Activated B cell treated with CpG ODN at 0.5 μM for 24 hours (primary cell): ENCODE data around the gene TLCD3A. TPM values are rescaled to one million over a fixed set of nuclear protein-coding genes. Genes with fewer than 3 reads are reported as not detected.
"Not testable (repeated sequence)": the region's sequence is repeated elsewhere in the genome, so short reads cannot be mapped to it uniquely, and the experiment has no call there.

Experiments used
- ATAC-seq: fragments of 200-7000 bp; cut with Tn5 transposase; one replicate; pipeline ENCODE4 v1.10.0; 2021; ENCODE audit warnings: low read depth, mild to moderate bottlenecking, moderate library complexity
- CTCF ChIA-PET: fragments of 350-600 bp; sonication (Branson Sonifier 250); formaldehyde crosslinking; loops from one replicate; lab custom pipeline; 2021; ENCODE audit warnings: antibody characterized with exemption; lab: Charles Lee
- POLR2A ChIA-PET: fragments of 350-600 bp; sonication (Branson Sonifier 250); formaldehyde crosslinking; loops from one replicate; lab custom pipeline; 2021; ENCODE audit warnings: antibody characterized with exemption; lab: Charles Lee
- DNase-seq: peaks from one replicate; pipeline ENCODE4 v3.0.0; 2022
- H3K27ac Mint-ChIP-seq: one replicate; pipeline ENCODE4 v1.8.0; 2020; ENCODE audit warnings: mixed read lengths
- H3K27me3 Mint-ChIP-seq: one replicate; pipeline ENCODE4 v1.8.0; 2021; ENCODE audit warnings: mixed read lengths
- H3K36me3 Mint-ChIP-seq: one replicate; pipeline ENCODE4 v1.8.0; 2021; ENCODE audit warnings: low read depth, mixed read lengths
- H3K4me1 Mint-ChIP-seq: one replicate; pipeline ENCODE4 v1.8.0; 2021; ENCODE audit warnings: mixed read lengths
- H3K4me3 Mint-ChIP-seq: one replicate; pipeline ENCODE4 v1.8.0; 2020; ENCODE audit warnings: mild to moderate bottlenecking, mixed read lengths
- H3K9me3 Mint-ChIP-seq: one replicate; pipeline ENCODE4 v1.8.0; 2020; ENCODE audit warnings: mixed read lengths
- CTCF ChIP-seq: fragments of 200-600 bp; IDR thresholded peaks from one replicate; pipeline ENCODE4 v1.8.0; 2022; ENCODE audit warnings: antibody characterized with exemption, mild to moderate bottlenecking
- intact Hi-C: fragments of 100-400 bp; cut with micrococcal nuclease; formaldehyde crosslinking; loops from one replicate; pipeline ENCODE4 v1.15.1; 2024
- total RNA-seq: library from RNA; stranded (reverse); gene quantifications from 2 replicates; pipeline ENCODE4 v1.2.3, GENCODE V29; 2022

TLCD3A gene
- total RNA-seq, 1 donor from 2014 or later, result 2.8 TPM

DNA sequence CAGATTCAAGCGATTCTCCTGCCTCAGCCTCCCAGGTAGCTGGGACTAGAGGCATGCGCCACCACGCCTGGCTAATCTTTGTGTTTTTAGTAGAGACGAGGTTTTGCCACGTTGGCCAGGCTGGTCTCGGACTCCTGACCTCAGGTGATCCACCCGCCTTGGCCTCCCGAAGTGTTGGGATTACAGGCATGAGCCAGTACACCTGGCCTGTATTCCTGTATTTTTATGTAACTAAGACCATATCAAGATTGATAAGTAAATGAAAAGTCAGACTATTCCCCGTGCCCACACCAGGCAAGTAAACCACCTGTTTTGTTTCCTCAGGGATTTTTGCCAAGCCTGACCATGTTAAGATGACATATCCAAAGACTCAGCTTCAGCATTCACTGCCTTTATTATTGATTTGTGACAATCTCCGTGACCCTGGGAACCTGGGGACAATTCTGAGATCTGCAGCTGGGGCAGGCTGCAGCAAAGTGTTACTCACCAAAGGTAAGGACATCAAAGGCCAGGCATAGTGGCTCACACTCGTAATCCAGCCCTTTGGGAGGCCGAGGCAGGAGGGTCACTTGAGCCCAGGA lies 55.3 kb downstream of the TLCD3A start:
- CTCF ChIA-PET, result no interaction called here
- peaks cover 61% of the 10 kb centered on the region for H3K36me3 Mint-ChIP-seq
- no peak for TF ChIP-seq CTCF
- intact Hi-C loops, result loop anchor here (10.0 kb wide), 1 partner anchor 573 kb away; no protein-coding TSS in a partner anchor
- ATAC-seq (no peak), DNase-seq (no peak)
- H3K4me3 Mint-ChIP-seq, result no peak overlapping the region
- no peak overlapping the region for H3K27ac Mint-ChIP-seq
- POLR2A ChIA-PET, result no interaction called here
- peaks cover 20% of the 10 kb centered on the region for H3K4me1 Mint-ChIP-seq
- H3K27me3 Mint-ChIP-seq, result no peaks in the 10 kb centered on the region
- no peaks in the 10 kb centered on the region for H3K9me3 Mint-ChIP-seq

GRCh38 chr17:788551-788950 lies 56.2 kb downstream of the TLCD3A start:
- no peak overlapping the region for H3K27ac Mint-ChIP-seq
- CTCF ChIA-PET, result no interaction called here
- H3K4me1 Mint-ChIP-seq, result peaks cover 12% of the 10 kb centered on the region
- intact Hi-C loops, result loop anchor here (10.0 kb wide), 1 partner anchor 574 kb away; no protein-coding TSS in a partner anchor
- H3K4me3 Mint-ChIP-seq, result no peak overlapping the region
- H3K9me3 Mint-ChIP-seq, result no peaks in the 10 kb centered on the region
- TF ChIP-seq CTCF, result no peak
- H3K27me3 Mint-ChIP-seq, result no peaks in the 10 kb centered on the region
- H3K36me3 Mint-ChIP-seq, result peaks cover 64% of the 10 kb centered on the region
- ATAC-seq, result no peak
- POLR2A ChIA-PET, result interaction anchor here (0.6 kb wide), 1 partner anchor 18 kb away, joined by 4 read pairs; no protein-coding TSS in a partner anchor
- no peak for DNase-seq

GRCh38 chr17:789160-789840 lies 56.9 kb downstream of the TLCD3A start:
- Mint-ChIP-seq H3K9me3 (no peaks in the 10 kb centered on the region), H3K4me3 (no peak overlapping the region), H3K27me3 (no peaks in the 10 kb centered on the region), H3K27ac (no peak overlapping the region), H3K4me1 (peaks cover 5% of the 10 kb centered on the region), H3K36me3 (peaks cover 60% of the 10 kb centered on the region)
- DNase-seq, result no peak
- no peak for TF ChIP-seq CTCF
- ChIA-PET CTCF (no interaction called here), POLR2A (no interaction called here)
- intact Hi-C loops, result loop anchor here (10.0 kb wide), 1 partner anchor 574 kb away; no protein-coding TSS in a partner anchor
- ATAC-seq, result no peak

GRCh38 chr17:789931-790873 lies 57.8 kb downstream of the TLCD3A start:
- CTCF ChIA-PET, H3K4me1 Mint-ChIP-seq, H3K27me3 Mint-ChIP-seq, DNase-seq, H3K9me3 Mint-ChIP-seq, POLR2A ChIA-PET, ATAC-seq, H3K4me3 Mint-ChIP-seq, H3K27ac Mint-ChIP-seq: not testable (repeated sequence)
- intact Hi-C loops, result loop anchor here (10.0 kb wide), 1 partner anchor 575 kb away; no protein-coding TSS in a partner anchor
- H3K36me3 Mint-ChIP-seq, result peaks cover 60% of the 10 kb centered on the region

GRCh38 chr17:790874-791247 lies 58.5 kb downstream of the TLCD3A start:
- H3K9me3 Mint-ChIP-seq, H3K4me1 Mint-ChIP-seq, H3K4me3 Mint-ChIP-seq, CTCF ChIA-PET, DNase-seq, intact Hi-C loops, H3K27ac Mint-ChIP-seq, H3K27me3 Mint-ChIP-seq, POLR2A ChIA-PET, ATAC-seq: not testable (repeated sequence)
- peaks cover 57% of the 10 kb centered on the region for H3K36me3 Mint-ChIP-seq
